Measurements from ENCODE around the gene SLC39A2. TPM values are rescaled to one million over a fixed set of nuclear protein-coding genes. Genes with fewer than 3 reads are reported as not detected.

Gene SLC39A2
- total and polyA plus RNA-seq, 2 donors: 1.5 to 7.0 TPM

DNA sequence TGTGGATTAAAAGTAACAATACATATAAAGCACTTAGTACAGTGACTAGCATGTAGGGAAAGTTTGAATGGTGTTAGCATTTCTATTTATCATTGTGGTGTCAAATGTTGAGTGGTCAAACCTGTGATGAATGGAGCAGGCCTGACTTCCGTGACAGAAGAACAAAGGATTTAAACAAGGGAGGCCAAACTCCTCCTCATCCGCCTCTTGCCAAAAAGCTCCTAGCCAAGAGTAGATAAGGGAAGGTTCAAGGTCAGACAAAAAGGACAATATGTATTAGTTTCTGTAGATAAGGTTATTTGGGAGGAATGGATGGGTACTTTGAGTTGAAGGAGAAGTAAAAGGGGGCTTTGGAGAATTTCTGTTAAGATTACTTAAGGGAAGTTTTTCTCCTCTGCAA lies 49.5 kb downstream of the SLC39A2 start:
- no peak overlapping the region for H3K4me3 ChIP-seq (ENCODE audit: low read length in 2 of 2)
- peaks cover 0 to 4% of the 10 kb centered on the region in 2 donors for H3K4me1 ChIP-seq (ENCODE audit: control insufficient read depth in 2 of 2, insufficient read depth in 2 of 2, low read length in 2 of 2)
- H3K27ac ChIP-seq (ENCODE audit: low read depth in 1 of 2, low read length in 1 of 2): no peak overlapping the region
- no peak for DNase-seq (ENCODE audit: low read depth in 6 of 9, low spot score in 9 of 9)
- 97% methylated on average over 2 of the region's 2 CpGs for WGBS
- no peaks in the 10 kb centered on the region for H3K36me3 ChIP-seq (ENCODE audit: control insufficient read depth in 2 of 2, insufficient read depth in 2 of 2, low read length in 1 of 2)
- H3K27me3 ChIP-seq (ENCODE audit: control insufficient read depth in 2 of 2, insufficient read depth in 1 of 2, low read length in 1 of 2): no peaks in the 10 kb centered on the region
- no peaks in the 10 kb centered on the region for H3K9me3 ChIP-seq (ENCODE audit: control insufficient read depth in 2 of 2, insufficient read depth in 1 of 2, low read length in 1 of 2)

DNA sequence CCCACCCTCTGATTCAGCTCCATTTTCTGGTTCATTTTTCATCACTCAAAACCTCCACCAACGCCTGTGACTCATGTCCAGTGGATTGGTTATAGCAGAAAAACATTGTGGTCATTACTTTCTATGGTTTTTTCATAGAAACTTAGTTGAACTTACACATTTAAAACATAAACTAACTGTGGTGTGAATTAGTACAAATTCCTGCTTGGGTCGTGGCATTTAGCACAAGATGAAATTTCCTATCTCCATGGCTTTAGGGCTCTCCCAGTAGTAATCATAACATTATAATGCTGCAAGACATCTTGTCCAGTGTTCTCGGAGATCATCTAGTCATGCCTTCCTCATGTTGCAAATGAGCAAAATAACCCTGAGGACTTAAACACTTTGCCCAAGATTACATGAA lies 50.2 kb downstream of the SLC39A2 start:
- no peaks in the 10 kb centered on the region for H3K27me3 ChIP-seq (ENCODE audit: control insufficient read depth in 2 of 2, insufficient read depth in 1 of 2, low read length in 1 of 2)
- WGBS: 93% methylated on average over 3 of the region's 3 CpGs

DNA sequence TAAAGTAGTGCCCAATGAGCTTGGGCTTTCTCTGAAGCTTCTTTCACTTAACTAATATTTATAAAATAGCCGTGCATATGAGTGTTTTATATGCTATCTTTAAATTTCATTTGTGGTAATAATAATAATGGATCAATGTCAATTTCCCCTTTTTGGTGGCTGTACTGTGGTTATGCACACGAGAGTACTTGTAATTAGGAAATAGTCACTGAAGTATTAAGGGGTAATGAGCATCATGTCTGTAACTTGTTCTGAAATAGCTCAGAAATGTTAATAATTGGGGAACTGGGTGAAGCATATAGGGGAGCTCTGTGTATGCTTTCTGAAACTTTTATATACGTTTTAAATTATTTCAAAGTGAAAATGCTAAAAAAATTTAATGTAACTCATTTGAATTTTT lies 51.5 kb downstream of the SLC39A2 start:
- H3K27me3 ChIP-seq (ENCODE audit: control insufficient read depth in 2 of 2, insufficient read depth in 1 of 2, low read length in 1 of 2): no peaks in the 10 kb centered on the region
- no peaks in the 10 kb centered on the region for H3K9me3 ChIP-seq (ENCODE audit: control insufficient read depth in 2 of 2, insufficient read depth in 1 of 2, low read length in 1 of 2)
- no peaks in the 10 kb centered on the region for H3K36me3 ChIP-seq (ENCODE audit: control insufficient read depth in 2 of 2, insufficient read depth in 2 of 2, low read length in 1 of 2)
- no peaks in the 10 kb centered on the region for H3K4me1 ChIP-seq (ENCODE audit: control insufficient read depth in 2 of 2, insufficient read depth in 2 of 2, low read length in 2 of 2)
- no peak overlapping the region for H3K27ac ChIP-seq (ENCODE audit: low read depth in 1 of 2, low read length in 1 of 2)
- H3K4me3 ChIP-seq (ENCODE audit: low read length in 2 of 2): no peak overlapping the region
- 67% methylated on average over 3 of the region's 3 CpGs for WGBS
- DNase-seq (ENCODE audit: low read depth in 6 of 9, low spot score in 9 of 9): no peak

More for the DNA sequence above, 50.2 kb downstream of the SLC39A2 start:
- no peaks in the 10 kb centered on the region for H3K9me3 ChIP-seq (ENCODE audit: control insufficient read depth in 2 of 2, insufficient read depth in 1 of 2, low read length in 1 of 2)
- H3K4me3 ChIP-seq (ENCODE audit: low read length in 2 of 2): no peak overlapping the region
- peaks cover 0 to 3% of the 10 kb centered on the region in 2 donors for H3K4me1 ChIP-seq (ENCODE audit: control insufficient read depth in 2 of 2, insufficient read depth in 2 of 2, low read length in 2 of 2)
- DNase-seq (ENCODE audit: low read depth in 6 of 9, low spot score in 9 of 9): no peak
- no peak overlapping the region for H3K27ac ChIP-seq (ENCODE audit: low read depth in 1 of 2, low read length in 1 of 2)
- no peaks in the 10 kb centered on the region for H3K36me3 ChIP-seq (ENCODE audit: control insufficient read depth in 2 of 2, insufficient read depth in 2 of 2, low read length in 1 of 2)

Other genes with a start within 250 kb of the SLC39A2 start
- 0.09 TPM for gene EDDM3B, start 230.9 kb upstream of the SLC39A2 start, total RNA-seq
- gene EDDM3B, start 230.9 kb upstream of the SLC39A2 start, polyA plus RNA-seq: 1.7 TPM
- 31.3 TPM for gene RNASE6, start 218.0 kb upstream of the SLC39A2 start, total RNA-seq
- gene RNASE6, start 218.0 kb upstream of the SLC39A2 start, polyA plus RNA-seq: 87.1 TPM
- gene RNASE1, start 196.4 kb upstream of the SLC39A2 start, total RNA-seq: 200 TPM
- gene RNASE1, start 196.4 kb upstream of the SLC39A2 start, polyA plus RNA-seq: 491 TPM
- gene RNASE3, start 107.9 kb upstream of the SLC39A2 start, total RNA-seq: 26.7 TPM
- 1.2 TPM for gene RNASE3, start 107.9 kb upstream of the SLC39A2 start, polyA plus RNA-seq
- 49.1 TPM for gene RNASE2, start 43.8 kb upstream of the SLC39A2 start, total RNA-seq
- gene RNASE2, start 43.8 kb upstream of the SLC39A2 start, polyA plus RNA-seq: 16.6 TPM
- gene METTL17, start 9.3 kb upstream of the SLC39A2 start, total RNA-seq: 64.2 TPM
- gene METTL17, start 9.3 kb upstream of the SLC39A2 start, polyA plus RNA-seq: 99.5 TPM
- 19.8 TPM for gene NDRG2, start 25.8 kb downstream of the SLC39A2 start, total RNA-seq
- gene NDRG2, start 25.8 kb downstream of the SLC39A2 start, polyA plus RNA-seq: 77.8 TPM
- gene TPPP2, start 30.9 kb downstream of the SLC39A2 start, total RNA-seq: not detected
- gene TPPP2, start 30.9 kb downstream of the SLC39A2 start, polyA plus RNA-seq: 0.30 TPM
- not detected for gene RNASE13, start 35.5 kb downstream of the SLC39A2 start, total RNA-seq
- not detected for gene RNASE13, start 35.5 kb downstream of the SLC39A2 start, polyA plus RNA-seq
- gene RNASE7, start 43.1 kb downstream of the SLC39A2 start, total RNA-seq: 0.47 TPM
- 1.6 TPM for gene RNASE7, start 43.1 kb downstream of the SLC39A2 start, polyA plus RNA-seq
- gene RNASE8, start 58.5 kb downstream of the SLC39A2 start, total RNA-seq: not detected
- gene RNASE8, start 58.5 kb downstream of the SLC39A2 start, polyA plus RNA-seq: not detected
- 6.9 TPM for gene ARHGEF40, start 71.0 kb downstream of the SLC39A2 start, total RNA-seq
- gene ARHGEF40, start 71.0 kb downstream of the SLC39A2 start, polyA plus RNA-seq: 6.5 TPM
- 11.2 TPM for gene ZNF219, start 99.4 kb downstream of the SLC39A2 start, total RNA-seq
- 21.9 TPM for gene ZNF219, start 99.4 kb downstream of the SLC39A2 start, polyA plus RNA-seq
- 0.14 TPM for gene TMEM253, start 101.8 kb downstream of the SLC39A2 start, total RNA-seq
- 0.98 TPM for gene TMEM253, start 101.8 kb downstream of the SLC39A2 start, polyA plus RNA-seq
- gene OR5AU1, start 156.8 kb downstream of the SLC39A2 start, total RNA-seq: not detected
- 0.05 TPM for gene OR5AU1, start 156.8 kb downstream of the SLC39A2 start, polyA plus RNA-seq